T-helper 1 cell treated with Interleukin-12 subunit alpha and Interleukin-12 subunit beta and Interleukin-4 antibody, amounts not matched to agents 30 μg/mL and 1 μg/mL, for 36 hours (primary cell): ENCODE results near the gene GNRHR.
"Not testable (repeated sequence)": the region's sequence is repeated elsewhere in the genome, so short reads cannot be mapped to it uniquely, and the experiment has no call there.

Experiments used
- H3K27ac Mint-ChIP-seq: one replicate; pipeline ENCODE4 v1.8.0; 2021; ENCODE audit warnings: mild to moderate bottlenecking, mixed read lengths
- H3K27me3 Mint-ChIP-seq: one replicate; pipeline ENCODE4 v1.8.0; 2021; ENCODE audit warnings: low read depth, mixed read lengths
- H3K36me3 Mint-ChIP-seq: one replicate; pipeline ENCODE4 v1.8.0; 2021; ENCODE audit warnings: low read depth, mixed read lengths
- H3K4me1 Mint-ChIP-seq: one replicate; pipeline ENCODE4 v1.8.0; 2021; ENCODE audit warnings: low read depth, mixed read lengths
- H3K4me3 Mint-ChIP-seq: one replicate; pipeline ENCODE4 v1.8.0; 2021; ENCODE audit warnings: mild to moderate bottlenecking, moderate library complexity, mixed read lengths
- H3K9me3 Mint-ChIP-seq: one replicate; pipeline ENCODE4 v1.8.0; 2021; ENCODE audit warnings: mixed read lengths

The GNRHR gene, protein sequence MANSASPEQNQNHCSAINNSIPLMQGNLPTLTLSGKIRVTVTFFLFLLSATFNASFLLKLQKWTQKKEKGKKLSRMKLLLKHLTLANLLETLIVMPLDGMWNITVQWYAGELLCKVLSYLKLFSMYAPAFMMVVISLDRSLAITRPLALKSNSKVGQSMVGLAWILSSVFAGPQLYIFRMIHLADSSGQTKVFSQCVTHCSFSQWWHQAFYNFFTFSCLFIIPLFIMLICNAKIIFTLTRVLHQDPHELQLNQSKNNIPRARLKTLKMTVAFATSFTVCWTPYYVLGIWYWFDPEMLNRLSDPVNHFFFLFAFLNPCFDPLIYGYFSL

DNA sequence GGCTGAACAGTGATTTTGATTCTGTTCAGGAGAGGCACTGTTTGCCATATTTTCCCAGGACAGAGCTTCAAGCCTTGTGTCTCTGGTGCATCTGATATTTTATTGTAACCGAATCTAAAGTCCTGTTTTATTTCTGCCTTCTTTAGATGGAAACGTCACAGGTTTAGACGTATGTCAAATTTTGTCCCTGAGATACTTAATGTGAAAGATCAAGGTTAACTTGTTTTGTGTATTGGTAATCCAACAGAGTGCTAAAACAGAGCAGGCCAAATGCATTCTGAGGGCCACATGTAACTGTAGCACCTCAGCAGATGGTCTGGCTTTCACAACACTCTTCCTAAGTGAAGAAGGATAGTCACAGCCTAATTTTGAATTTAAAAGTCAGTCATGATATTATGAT is at the start of gene GNRHR:
Gene GNRHR (minus strand): TSS at position 101 of the 400 bp plus-strand sequence. CDS start 53 bp downstream, at position 48.
- no peaks in the 10 kb centered on the region for H3K36me3 Mint-ChIP-seq
- H3K27me3 Mint-ChIP-seq: no peaks in the 10 kb centered on the region
- no peak within 1 kb of the TSS for H3K4me3 Mint-ChIP-seq
- no peaks in the 10 kb centered on the region for H3K9me3 Mint-ChIP-seq
- no peak within 1 kb of the TSS for H3K27ac Mint-ChIP-seq
- no peaks in the 10 kb centered on the region for H3K4me1 Mint-ChIP-seq

DNA sequence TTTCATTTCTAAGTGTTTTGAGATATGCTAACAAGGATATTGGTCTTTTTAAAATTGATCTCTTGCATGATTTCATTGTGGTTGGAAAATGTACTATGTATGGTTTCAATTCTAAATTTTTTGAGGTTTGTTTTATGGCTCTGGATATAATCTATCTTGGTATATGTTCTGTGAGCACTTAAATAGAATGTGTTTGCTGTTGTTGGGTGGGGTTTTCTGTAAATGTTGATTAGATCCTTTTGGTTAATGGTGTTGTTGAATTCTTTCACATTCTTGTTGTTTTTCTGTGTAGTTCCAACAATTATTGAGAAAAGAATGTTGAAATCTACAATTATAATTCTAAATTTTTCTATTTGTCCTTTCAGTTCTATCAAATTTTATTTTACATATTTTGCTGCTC is 42.6 kb upstream of the GNRHR start:
- Mint-ChIP-seq H3K9me3 (no peaks in the 10 kb centered on the region), H3K27me3 (peaks cover 9% of the 10 kb centered on the region), H3K4me1 (no peaks in the 10 kb centered on the region), H3K27ac (no peak overlapping the region), H3K4me3 (no peak overlapping the region), H3K36me3 (no peaks in the 10 kb centered on the region)

DNA sequence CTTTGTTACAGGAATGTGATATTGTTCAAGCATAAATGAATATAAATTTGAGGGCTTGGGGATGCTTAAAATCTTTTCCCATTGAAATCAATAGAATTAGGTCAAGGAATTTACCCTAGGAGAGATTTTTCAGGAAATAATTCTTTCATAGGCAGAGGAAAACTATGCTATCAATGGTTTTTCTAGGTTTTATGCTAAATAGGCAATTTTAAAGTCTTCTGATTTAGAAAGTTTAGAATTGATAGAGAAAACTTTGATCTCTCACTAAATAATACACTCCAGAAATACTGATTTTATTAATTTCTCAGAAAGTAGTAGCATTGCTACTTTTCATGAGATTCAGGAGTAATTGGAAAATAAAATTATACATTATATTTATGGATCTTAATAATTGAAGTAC is 36.5 kb upstream of the GNRHR start:
- no peaks in the 10 kb centered on the region for H3K4me1 Mint-ChIP-seq
- H3K27me3 Mint-ChIP-seq: peaks cover 3% of the 10 kb centered on the region
- H3K27ac Mint-ChIP-seq: no peak overlapping the region
- no peaks in the 10 kb centered on the region for H3K9me3 Mint-ChIP-seq
- no peaks in the 10 kb centered on the region for H3K36me3 Mint-ChIP-seq
- H3K4me3 Mint-ChIP-seq: no peak overlapping the region

DNA sequence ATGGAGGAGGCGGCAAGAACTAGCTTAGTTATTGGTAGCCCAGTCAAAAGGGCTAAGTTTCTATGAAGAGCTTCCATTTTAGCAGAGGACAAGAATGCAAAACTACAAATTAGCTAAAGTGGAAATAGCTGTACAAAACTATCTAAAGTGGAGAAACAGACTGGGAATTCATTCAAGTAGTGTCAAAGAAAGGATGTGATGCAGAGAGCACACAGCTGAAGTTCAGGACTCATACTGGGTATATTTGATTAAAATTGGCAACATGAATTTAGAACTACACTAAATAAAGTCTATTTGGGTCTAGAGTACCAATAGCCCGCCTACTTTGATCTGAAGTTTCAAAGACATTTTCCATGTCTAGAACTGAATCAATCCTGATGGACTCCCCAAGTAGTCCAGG is 33.1 kb upstream of the GNRHR start:
- H3K27ac Mint-ChIP-seq: no peak overlapping the region
- H3K4me3 Mint-ChIP-seq: no peak overlapping the region
- H3K9me3 Mint-ChIP-seq: no peaks in the 10 kb centered on the region
- H3K27me3 Mint-ChIP-seq: no peaks in the 10 kb centered on the region
- no peaks in the 10 kb centered on the region for H3K36me3 Mint-ChIP-seq
- H3K4me1 Mint-ChIP-seq: no peaks in the 10 kb centered on the region

DNA sequence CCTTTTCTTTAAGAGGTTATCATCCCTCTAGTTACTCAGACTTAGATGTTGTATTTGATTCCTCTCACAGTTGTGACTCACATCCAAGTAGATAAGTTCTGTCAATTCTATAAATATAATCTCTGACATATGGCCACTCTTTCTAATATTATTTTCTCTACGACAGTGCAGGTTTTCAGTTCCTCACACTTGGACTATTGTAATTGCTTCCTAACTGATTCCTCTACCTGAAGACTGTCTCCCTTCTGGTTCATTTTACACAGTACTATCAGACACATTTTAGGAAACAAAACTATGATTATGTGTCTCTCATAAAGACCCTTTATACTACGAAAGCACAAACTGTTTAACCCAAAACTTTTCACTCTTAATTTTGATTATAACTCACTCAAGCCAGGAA is 31.3 kb upstream of the GNRHR start:
- Mint-ChIP-seq H3K36me3 (no peaks in the 10 kb centered on the region), H3K27ac (no peak overlapping the region), H3K9me3 (no peaks in the 10 kb centered on the region), H3K4me1 (no peaks in the 10 kb centered on the region), H3K27me3 (no peaks in the 10 kb centered on the region), H3K4me3 (no peak overlapping the region)

DNA sequence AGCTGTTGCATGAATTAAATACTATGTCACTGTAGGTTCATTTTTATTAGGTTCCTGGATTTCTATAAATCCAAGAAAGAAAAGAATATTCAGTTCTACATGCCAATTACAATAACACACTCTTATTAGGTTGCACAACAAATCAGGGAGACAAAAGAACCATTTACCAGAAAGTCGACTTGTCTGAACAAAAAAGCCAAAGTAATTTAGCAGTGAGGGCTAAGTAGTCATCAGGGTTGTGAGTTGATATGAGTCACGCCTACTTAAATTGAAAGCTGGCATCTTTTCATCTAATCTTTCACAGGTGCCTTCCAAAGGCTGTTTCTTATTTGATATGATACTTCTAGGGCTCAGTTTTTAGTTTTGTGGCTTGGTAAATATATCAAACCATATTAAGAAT is 25.4 kb upstream of the GNRHR start:
- no peaks in the 10 kb centered on the region for H3K9me3 Mint-ChIP-seq
- H3K27me3 Mint-ChIP-seq: no peaks in the 10 kb centered on the region
- H3K36me3 Mint-ChIP-seq: no peaks in the 10 kb centered on the region
- no peak overlapping the region for H3K27ac Mint-ChIP-seq
- no peaks in the 10 kb centered on the region for H3K4me1 Mint-ChIP-seq
- H3K4me3 Mint-ChIP-seq: no peak overlapping the region

DNA sequence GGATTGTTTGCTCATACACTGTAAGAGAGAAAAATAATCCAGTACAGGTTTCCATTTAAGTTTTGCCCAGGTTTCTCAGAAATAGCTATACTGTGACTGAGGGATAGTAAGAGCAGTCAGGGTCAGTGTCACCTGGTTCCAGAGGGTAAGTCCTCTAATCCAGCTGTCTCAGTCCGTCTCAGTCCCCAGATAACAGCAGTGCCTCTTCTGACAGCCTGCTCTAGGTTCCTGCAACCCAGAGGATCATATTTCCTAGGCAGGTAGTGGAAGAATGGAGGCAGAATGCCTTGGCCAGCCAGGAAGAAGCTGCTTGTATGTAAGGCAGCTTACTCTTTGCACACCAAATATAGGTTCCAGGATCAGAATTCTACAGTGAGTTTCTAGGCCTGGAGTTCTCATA is 22.6 kb upstream of the GNRHR start:
- Mint-ChIP-seq H3K27ac (no peak overlapping the region), H3K27me3 (no peaks in the 10 kb centered on the region), H3K36me3 (no peaks in the 10 kb centered on the region), H3K4me3 (no peak overlapping the region), H3K4me1 (no peaks in the 10 kb centered on the region), H3K9me3 (no peaks in the 10 kb centered on the region)

DNA sequence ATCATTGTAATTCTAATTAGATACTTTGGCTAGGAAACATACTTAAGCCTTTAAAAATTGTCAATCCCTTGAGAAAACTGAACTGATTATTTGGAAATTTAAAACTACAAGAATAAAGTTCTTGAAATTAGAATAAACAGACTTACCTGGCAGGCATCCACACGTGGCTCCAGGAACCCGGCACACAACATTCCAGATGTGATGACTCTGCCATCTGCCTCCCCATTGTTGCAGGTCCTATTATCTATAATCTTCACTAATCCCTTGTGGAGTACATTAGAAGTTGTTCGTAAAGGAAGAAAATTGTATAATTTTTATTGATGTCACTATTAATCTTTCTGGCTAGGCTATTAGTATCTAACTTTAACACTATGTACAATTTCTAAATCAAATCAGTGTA is 16.2 kb upstream of the GNRHR start:
- no peaks in the 10 kb centered on the region for H3K9me3 Mint-ChIP-seq
- no peaks in the 10 kb centered on the region for H3K4me1 Mint-ChIP-seq
- no peaks in the 10 kb centered on the region for H3K36me3 Mint-ChIP-seq
- no peak overlapping the region for H3K4me3 Mint-ChIP-seq
- H3K27ac Mint-ChIP-seq: no peak overlapping the region
- H3K27me3 Mint-ChIP-seq: no peaks in the 10 kb centered on the region

DNA sequence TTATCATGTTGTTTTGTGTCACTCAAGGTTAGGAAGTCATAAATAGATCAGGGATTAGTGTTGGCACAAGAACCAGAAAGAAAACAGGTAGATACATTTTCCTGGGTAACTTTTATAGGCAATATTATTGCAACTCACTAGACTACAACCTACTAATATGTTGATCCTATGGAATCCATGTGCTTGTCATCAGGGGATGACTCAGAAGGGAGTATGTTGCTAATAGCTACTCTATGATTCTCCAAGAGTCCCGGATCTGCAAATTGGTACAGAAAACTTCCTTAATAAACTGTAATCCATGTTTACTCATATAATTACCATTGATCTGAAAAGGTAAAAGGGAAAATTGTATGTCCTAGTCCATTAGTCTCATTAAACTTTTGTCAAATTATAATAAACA is 11.7 kb upstream of the GNRHR start:
- Mint-ChIP-seq H3K4me1 (peaks cover 3% of the 10 kb centered on the region), H3K4me3 (no peak overlapping the region), H3K9me3 (no peaks in the 10 kb centered on the region), H3K27ac (no peak overlapping the region), H3K36me3 (no peaks in the 10 kb centered on the region), H3K27me3 (peaks cover 4% of the 10 kb centered on the region)

DNA sequence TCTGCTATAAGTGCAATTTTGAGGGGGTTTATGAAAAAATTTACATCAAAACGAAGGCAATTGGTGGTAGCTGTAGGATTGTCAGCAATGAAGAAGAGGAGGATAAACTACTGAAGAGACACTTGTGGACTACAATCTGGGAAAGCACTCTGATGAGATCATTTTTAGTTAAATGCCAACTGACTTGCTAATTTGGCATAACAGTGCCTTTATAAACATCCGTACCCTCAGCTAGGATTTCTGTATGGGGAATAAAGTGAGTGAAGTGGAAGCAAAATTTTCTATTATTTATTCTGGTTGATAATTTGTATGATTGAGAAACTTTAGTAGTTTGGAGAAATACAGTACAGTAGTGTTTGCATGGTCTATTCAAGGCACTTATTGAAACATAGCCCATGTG is 11.2 kb upstream of the GNRHR start:
- Mint-ChIP-seq H3K27me3 (peaks cover 4% of the 10 kb centered on the region), H3K36me3 (no peaks in the 10 kb centered on the region), H3K4me3 (no peak overlapping the region), H3K9me3 (no peaks in the 10 kb centered on the region), H3K27ac (no peak overlapping the region), H3K4me1 (peaks cover 3% of the 10 kb centered on the region)

DNA sequence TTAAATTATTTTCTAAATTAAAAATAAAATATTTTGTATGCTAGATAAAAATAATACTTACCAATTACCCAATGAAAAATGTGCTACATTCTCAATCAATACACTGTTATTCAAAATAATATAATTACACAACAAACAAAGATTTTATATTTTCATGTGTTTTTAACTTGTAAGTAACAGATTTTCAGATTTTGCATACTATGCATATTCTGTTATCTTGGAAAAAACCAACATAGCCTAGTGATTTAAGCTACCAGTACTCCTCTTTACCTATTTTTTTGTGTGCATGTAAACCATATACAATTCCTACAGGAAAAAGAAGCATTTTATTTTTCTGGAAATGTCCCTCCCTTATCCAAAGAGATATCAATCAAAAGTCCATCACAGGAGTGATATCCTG is 10.0 kb upstream of the GNRHR start:
- no peak overlapping the region for H3K27ac Mint-ChIP-seq
- peaks cover 3% of the 10 kb centered on the region for H3K4me1 Mint-ChIP-seq
- no peaks in the 10 kb centered on the region for H3K9me3 Mint-ChIP-seq
- H3K27me3 Mint-ChIP-seq: peaks cover 4% of the 10 kb centered on the region
- no peaks in the 10 kb centered on the region for H3K36me3 Mint-ChIP-seq
- H3K4me3 Mint-ChIP-seq: no peak overlapping the region

DNA sequence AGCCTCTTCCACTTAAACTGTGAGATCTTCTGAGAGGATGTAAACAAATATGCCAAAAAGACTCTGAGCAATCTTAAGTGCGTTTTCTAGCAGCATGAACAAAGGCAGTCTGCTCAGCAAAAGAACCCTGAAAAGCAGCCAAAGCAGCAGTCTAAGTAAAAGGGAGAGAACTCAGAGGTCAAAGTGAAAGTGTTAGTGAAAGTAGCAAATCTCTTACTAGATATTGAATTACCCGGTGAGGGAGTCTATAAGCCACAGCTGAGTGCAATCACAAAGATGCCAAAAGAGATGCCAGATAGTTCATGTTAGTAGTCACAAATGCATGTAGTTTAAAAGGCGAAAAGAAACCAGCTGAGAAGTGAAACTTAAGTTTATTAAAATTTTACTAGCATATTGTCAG is 7.9 kb upstream of the GNRHR start:
- Mint-ChIP-seq H3K27ac (no peak overlapping the region), H3K9me3 (no peaks in the 10 kb centered on the region), H3K4me1 (peaks cover 3% of the 10 kb centered on the region), H3K4me3 (no peak overlapping the region), H3K36me3 (no peaks in the 10 kb centered on the region), H3K27me3 (peaks cover 4% of the 10 kb centered on the region)

DNA sequence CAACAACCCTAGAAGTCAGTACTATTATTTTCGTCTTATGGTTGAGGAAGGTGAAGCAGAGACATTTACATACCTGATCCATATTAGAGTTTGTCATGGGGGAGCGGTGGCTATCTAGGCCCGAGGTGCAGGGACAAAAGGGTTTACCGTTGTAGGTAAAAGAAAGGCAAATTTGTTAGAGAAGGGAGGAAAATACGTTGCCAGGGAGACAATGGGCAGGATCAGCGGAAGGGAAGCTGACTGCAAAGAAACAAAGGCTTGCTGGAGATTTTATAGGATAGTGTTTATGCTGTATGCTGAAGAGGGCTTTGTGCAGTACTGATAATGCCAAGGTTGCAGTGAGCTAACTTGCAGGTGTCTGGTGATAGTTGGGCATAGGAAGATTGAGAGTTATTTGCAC is 2.8 kb upstream of the GNRHR start:
- H3K4me3 Mint-ChIP-seq, H3K4me1 Mint-ChIP-seq, H3K27me3 Mint-ChIP-seq, H3K36me3 Mint-ChIP-seq, H3K27ac Mint-ChIP-seq, H3K9me3 Mint-ChIP-seq: not testable (repeated sequence)

DNA sequence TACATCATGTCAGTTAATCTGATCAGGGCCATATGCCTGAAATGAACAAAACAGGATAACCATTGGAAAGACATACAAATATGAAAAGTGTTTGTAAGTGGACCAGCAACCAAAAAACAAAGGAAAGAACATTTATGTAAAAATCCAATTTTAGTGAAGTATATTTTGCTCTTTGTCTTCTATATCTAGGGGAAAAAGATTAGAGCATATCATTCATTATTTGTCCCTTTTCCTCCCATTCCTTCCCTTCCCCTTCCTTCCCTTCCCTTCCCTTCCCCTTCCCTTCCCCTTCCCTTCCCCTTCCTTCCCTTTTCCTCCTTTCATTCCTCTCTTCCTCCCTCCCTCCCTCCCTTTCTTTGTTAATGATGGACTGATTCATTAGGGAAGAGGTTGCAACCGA is 1.8 kb upstream of the GNRHR start:
- Mint-ChIP-seq H3K9me3 (no peaks in the 10 kb centered on the region), H3K4me1 (no peaks in the 10 kb centered on the region), H3K36me3 (no peaks in the 10 kb centered on the region), H3K4me3 (no peak overlapping the region), H3K27ac (no peak overlapping the region), H3K27me3 (no peaks in the 10 kb centered on the region)

DNA sequence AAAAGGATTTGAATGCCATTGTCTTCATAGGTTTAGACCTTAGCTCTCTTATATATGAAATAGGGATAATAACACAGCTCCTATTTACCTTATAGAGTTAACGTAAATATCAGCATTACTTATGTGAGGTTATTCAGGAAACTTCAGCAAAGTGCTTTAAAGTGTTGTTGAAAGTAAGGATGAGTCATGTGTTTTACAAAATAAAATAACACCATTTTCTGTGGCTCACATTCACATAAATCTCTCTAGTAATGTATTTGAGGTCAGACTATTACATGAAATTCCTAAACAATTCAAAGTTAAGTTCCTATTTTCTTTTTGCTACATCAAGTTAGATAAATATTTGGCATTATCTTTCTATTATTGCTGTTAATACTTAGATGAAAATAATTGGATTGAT is 2.9 kb downstream of the GNRHR start:
- Mint-ChIP-seq H3K27ac (no peak overlapping the region), H3K4me3 (no peak overlapping the region), H3K36me3 (no peaks in the 10 kb centered on the region), H3K9me3 (no peaks in the 10 kb centered on the region), H3K4me1 (peaks cover 3% of the 10 kb centered on the region), H3K27me3 (no peaks in the 10 kb centered on the region)

DNA sequence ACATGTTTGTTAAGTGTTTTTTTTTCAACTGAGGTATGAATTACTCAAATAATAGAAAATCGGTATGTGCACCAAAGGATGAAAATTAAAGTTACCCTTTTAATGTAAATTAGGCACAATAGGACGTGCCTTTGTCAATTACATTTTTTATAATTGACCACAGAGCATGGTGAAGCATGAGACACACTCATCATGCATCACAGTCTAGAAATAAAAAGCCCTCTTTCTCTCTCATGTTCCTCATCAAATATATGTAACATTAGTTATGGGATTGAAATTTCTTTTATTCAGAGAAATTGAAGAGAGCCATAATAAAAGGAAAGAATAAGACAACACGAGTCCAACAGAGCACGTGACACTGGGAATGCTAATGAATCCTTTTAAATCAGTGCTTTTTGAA is 3.5 kb downstream of the GNRHR start:
- Mint-ChIP-seq H3K9me3 (no peaks in the 10 kb centered on the region), H3K27ac (no peak overlapping the region), H3K27me3 (no peaks in the 10 kb centered on the region), H3K4me1 (peaks cover 3% of the 10 kb centered on the region), H3K4me3 (no peak overlapping the region), H3K36me3 (no peaks in the 10 kb centered on the region)
